Prostate gland (tissue), 2 donors: Measurements from ENCODE around the gene HS3ST3B1. TPM values are rescaled to one million over a fixed set of nuclear protein-coding genes. Genes with fewer than 3 reads are reported as not detected.

ENCODE experiments used
- DNase-seq: peaks from one replicate; pipeline ENCODE4 v3.0.0-alpha.2; 2019; ENCODE audit warnings: low spot score
- H3K27ac ChIP-seq, 2 donors: fragments of 200-600 bp; sonication (generic); 2 replicates each; pipeline ENCODE4 v1.5.1; 2017 to 2019
- H3K27me3 ChIP-seq: fragments of 200-600 bp; sonication (generic); replicated peaks from 2 replicates; pipeline ENCODE4 v1.5.1; 2019; ENCODE audit not compliant: insufficient read depth
- H3K36me3 ChIP-seq, 2 donors: fragments of 200-600 bp; sonication (generic); 1 replicate in 1 of 2; 2 replicates in 1 of 2; pipeline versions ENCODE4 v1.5.1 to v1.8.1; 2017 to 2019
- H3K4me1 ChIP-seq: fragments of 200-600 bp; sonication (generic); replicated peaks from 2 replicates; pipeline ENCODE4 v1.5.1; 2019
- H3K4me3 ChIP-seq, 2 donors: fragments of 200-600 bp; sonication (generic); 2 replicates each; pipeline ENCODE4 v1.5.1; 2017 to 2019
- H3K9me3 ChIP-seq: fragments of 200-600 bp; sonication (generic); 2 replicates; pipeline ENCODE4 v1.5.1; 2017
- POLR2A ChIP-seq: fragments of 450-650 bp; IDR thresholded peaks from one replicate; pipeline ENCODE4 v1.6.1; 2016; ENCODE audit warnings: antibody characterized with exemption, mild to moderate bottlenecking
- POLR2AphosphoS5 ChIP-seq: sonication (generic); formaldehyde crosslinking; IDR thresholded peaks from one replicate; pipeline ENCODE4 v1.6.1; 2017; ENCODE audit warnings: antibody characterized with exemption
- WGBS: methylation state at CpG from one replicate; pipeline ENCODE4 v1.1.5; 2018; 5-methylcytosine and 5-hydroxymethylcytosine counted together
- intact Hi-C: fragments of 100-400 bp; cut with DNase I; formaldehyde crosslinking; loops from one replicate; pipeline ENCODE4 v1.14.2; 2022
- total RNA-seq, 2 donors: library from RNA; depleted of rRNA; stranded (reverse); fragments of >200 nt; gene quantifications; one replicate each; pipeline ENCODE4 v1.1.0, GENCODE V29; 2016
- TF ChIP-seq, protein P1 (sequence below), 4 experiments: fragments of 200-600 bp in 2 of 4; fragments of 450-650 bp in 2 of 4; sonication (generic) in 2 of 4; IDR thresholded peaks; 1 replicate in 3 of 4; 2 replicates in 1 of 4; pipeline ENCODE4 v1.5.1; 2016 to 2019; ENCODE audit warnings: antibody characterized with exemption in 4 of 4, mild to moderate bottlenecking in 2 of 4, moderate library complexity in 2 of 4

Gene HS3ST3B1
- total RNA-seq, 2 donors from 2014 or later: 2.8 to 4.1 TPM

DNA sequence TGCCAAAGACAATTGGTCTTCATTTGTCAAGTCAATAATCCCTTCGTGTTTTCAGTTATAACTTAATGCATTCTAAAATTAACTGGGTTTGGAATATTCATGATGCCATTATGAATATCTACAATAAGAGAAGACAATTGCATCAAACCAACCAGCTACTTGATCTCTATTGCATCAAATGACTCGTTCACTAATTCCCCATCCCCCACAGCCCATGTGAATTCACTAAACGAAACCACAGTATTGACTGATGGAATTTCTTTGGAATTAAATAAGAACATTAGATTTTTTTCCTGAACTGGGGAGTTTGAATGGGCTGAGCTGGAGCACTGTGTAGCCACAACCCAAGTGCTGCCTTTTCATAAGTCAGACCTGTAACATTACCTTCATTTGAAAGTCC is 65.3 kb downstream of the HS3ST3B1 start:
- Histone ChIP-seq H3K36me3 (no peaks in the 10 kb centered on the region), H3K4me1 (no peaks in the 10 kb centered on the region), H3K9me3 (no peaks in the 10 kb centered on the region), H3K27ac (no peak overlapping the region), H3K27me3 (no peaks in the 10 kb centered on the region), H3K4me3 (no peak overlapping the region)
- DNase-seq: no peak
- WGBS: 70% methylated on average over 3 of the region's 3 CpGs
- intact Hi-C loops: no loop called here
- TF ChIP-seq POLR2A (no peak), POLR2AphosphoS5 (no peak)
- TF ChIP-seq, protein P1, sequence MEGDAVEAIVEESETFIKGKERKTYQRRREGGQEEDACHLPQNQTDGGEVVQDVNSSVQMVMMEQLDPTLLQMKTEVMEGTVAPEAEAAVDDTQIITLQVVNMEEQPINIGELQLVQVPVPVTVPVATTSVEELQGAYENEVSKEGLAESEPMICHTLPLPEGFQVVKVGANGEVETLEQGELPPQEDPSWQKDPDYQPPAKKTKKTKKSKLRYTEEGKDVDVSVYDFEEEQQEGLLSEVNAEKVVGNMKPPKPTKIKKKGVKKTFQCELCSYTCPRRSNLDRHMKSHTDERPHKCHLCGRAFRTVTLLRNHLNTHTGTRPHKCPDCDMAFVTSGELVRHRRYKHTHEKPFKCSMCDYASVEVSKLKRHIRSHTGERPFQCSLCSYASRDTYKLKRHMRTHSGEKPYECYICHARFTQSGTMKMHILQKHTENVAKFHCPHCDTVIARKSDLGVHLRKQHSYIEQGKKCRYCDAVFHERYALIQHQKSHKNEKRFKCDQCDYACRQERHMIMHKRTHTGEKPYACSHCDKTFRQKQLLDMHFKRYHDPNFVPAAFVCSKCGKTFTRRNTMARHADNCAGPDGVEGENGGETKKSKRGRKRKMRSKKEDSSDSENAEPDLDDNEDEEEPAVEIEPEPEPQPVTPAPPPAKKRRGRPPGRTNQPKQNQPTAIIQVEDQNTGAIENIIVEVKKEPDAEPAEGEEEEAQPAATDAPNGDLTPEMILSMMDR (IDR thresholded peaks at IDR 0.05): no peak

DNA sequence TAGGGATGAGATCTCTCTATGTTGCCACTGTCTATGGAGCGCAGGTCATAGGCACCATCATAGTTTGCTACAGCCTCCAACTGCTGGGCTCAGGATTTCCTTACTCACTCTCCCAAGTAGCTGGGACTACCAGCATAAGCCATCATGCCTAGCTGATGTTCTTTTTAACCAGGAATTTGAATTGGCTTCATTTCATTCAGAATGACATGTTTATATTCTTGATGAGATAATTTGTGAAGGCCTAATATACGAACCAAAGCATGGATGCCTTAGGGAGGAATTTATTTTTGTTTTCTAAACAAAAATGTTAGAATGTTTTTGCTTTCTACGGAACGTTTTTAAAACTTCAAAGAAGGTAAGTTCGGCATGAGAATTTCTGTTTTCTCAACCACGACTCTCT is 71.6 kb downstream of the HS3ST3B1 start:
- no peak overlapping the region for H3K27ac ChIP-seq
- no peak for DNase-seq
- intact Hi-C loops: no loop called here
- H3K36me3 ChIP-seq: no peaks in the 10 kb centered on the region
- H3K27me3 ChIP-seq: no peaks in the 10 kb centered on the region
- no peaks in the 10 kb centered on the region for H3K4me1 ChIP-seq
- no peaks in the 10 kb centered on the region for H3K9me3 ChIP-seq
- 66% methylated on average over 6 of the region's 6 CpGs for WGBS
- no peak overlapping the region for H3K4me3 ChIP-seq
- TF ChIP-seq, protein P1 (IDR thresholded peaks at IDR 0.05): no peak
- TF ChIP-seq POLR2A (no peak), POLR2AphosphoS5 (no peak)

- TF ChIP-seq POLR2A: no peak
- no peak for TF ChIP-seq POLR2AphosphoS5
- TF ChIP-seq, protein P1 (IDR thresholded peaks at IDR 0.05): no peak
- Histone ChIP-seq H3K36me3 (no peaks in the 10 kb centered on the region), H3K4me3 (no peak overlapping the region), H3K4me1 (no peaks in the 10 kb centered on the region), H3K27ac (no peak overlapping the region), H3K9me3 (no peaks in the 10 kb centered on the region), H3K27me3 (no peaks in the 10 kb centered on the region)
- intact Hi-C loops: no loop called here
- DNase-seq: no peak
- WGBS: 62% methylated on average over 10 of the region's 10 CpGs
Observed at GRCh38 chr17:14372905-14373613, 72.2 kb downstream of the HS3ST3B1 start.

DNA sequence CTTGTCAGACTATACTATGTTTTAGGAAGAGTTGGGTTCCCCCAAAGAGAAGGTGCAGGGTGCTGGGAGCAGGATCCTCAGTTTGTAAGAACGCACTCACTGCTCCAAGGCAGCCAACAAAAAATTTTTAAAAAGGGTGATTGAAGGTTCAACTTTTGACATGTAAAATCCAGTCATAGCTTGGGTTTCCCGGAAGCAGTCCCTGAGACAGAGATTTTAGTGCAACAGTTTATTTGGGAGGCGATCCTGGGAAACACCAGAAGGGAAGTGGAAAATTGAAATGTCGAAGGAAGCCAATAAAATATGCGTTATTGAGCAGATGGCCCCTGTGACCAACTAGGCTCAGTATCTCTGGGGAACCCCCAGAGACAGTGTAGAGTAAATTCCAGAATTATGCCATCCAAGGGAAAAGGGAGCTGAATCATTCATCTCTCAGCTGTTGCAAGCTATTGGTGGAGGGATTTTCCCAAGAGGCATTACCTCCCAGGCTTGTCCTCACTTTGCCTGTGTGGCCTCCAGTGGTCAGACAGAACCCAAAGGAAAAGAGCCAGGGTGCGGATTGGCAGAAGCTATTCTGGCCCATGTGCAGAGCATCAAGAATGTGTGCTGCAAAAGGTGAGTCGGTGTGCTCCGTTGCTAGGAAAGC is 72.9 kb downstream of the HS3ST3B1 start:
- Histone ChIP-seq H3K36me3 (no peaks in the 10 kb centered on the region), H3K4me1 (no peaks in the 10 kb centered on the region), H3K9me3 (no peaks in the 10 kb centered on the region), H3K4me3 (no peak overlapping the region), H3K27ac (no peak overlapping the region), H3K27me3 (no peaks in the 10 kb centered on the region)
- 73% methylated on average over 8 of the region's 8 CpGs for WGBS
- no peak for DNase-seq
- intact Hi-C loops: no loop called here
- TF ChIP-seq POLR2AphosphoS5 (no peak), POLR2A (no peak)
- TF ChIP-seq, protein P1 (IDR thresholded peaks at IDR 0.05): no peak

- H3K36me3 ChIP-seq: no peaks in the 10 kb centered on the region
- H3K9me3 ChIP-seq: no peaks in the 10 kb centered on the region
- DNase-seq: no peak
- no peak overlapping the region for H3K27ac ChIP-seq
- no peaks in the 10 kb centered on the region for H3K4me1 ChIP-seq
- intact Hi-C loops: no loop called here
- WGBS: 100% methylated on average over 1 of the region's 1 CpG
- TF ChIP-seq POLR2A: no peak
- no peak for TF ChIP-seq POLR2AphosphoS5
- TF ChIP-seq, protein P1 (IDR thresholded peaks at IDR 0.05): no peak
- H3K4me3 ChIP-seq: no peak overlapping the region
- H3K27me3 ChIP-seq: no peaks in the 10 kb centered on the region
Observed at GRCh38 chr17:14374268-14374667, 73.4 kb downstream of the HS3ST3B1 start.
